H7 (cell line): ENCODE measurements around the gene OGA. TPM values are rescaled to one million over a fixed set of nuclear protein-coding genes. Genes with fewer than 3 reads are reported as not detected.
A peak's percentile ranks its signal among the peaks of the same experiment; 100 is the strongest.

Experiments
- DNase-seq: peaks from one replicate; pipeline ENCODE4 v3.0.0; 2012
- H3K27me3 ChIP-seq: 2 replicates; pipeline ENCODE4 v1.6.0; 2011; ENCODE audit warnings: mild to moderate bottlenecking, low read length; ENCODE audit not compliant: control insufficient read depth, insufficient read depth
- H3K36me3 ChIP-seq: replicated peaks from 2 replicates; pipeline ENCODE4 v1.5.1; 2011; ENCODE audit warnings: low read length; ENCODE audit not compliant: control insufficient read depth, insufficient read depth
- H3K4me3 ChIP-seq: 2 replicates; pipeline ENCODE4 v1.5.1; 2011; ENCODE audit warnings: low read depth, mild to moderate bottlenecking, control low read depth, low read length, moderate library complexity; ENCODE audit not compliant: insufficient read depth
- total RNA-seq: library from RNA; depleted of rRNA; stranded (reverse); fragments of >200 nt; shearing (Covaris generic); gene quantifications from 2 replicates; pipeline ENCODE4 v1.2.3, GENCODE V29; 2014; rRNA removed

The OGA gene
- total RNA-seq, result 56.3 and 96.7 TPM in 2 replicates

DNA sequence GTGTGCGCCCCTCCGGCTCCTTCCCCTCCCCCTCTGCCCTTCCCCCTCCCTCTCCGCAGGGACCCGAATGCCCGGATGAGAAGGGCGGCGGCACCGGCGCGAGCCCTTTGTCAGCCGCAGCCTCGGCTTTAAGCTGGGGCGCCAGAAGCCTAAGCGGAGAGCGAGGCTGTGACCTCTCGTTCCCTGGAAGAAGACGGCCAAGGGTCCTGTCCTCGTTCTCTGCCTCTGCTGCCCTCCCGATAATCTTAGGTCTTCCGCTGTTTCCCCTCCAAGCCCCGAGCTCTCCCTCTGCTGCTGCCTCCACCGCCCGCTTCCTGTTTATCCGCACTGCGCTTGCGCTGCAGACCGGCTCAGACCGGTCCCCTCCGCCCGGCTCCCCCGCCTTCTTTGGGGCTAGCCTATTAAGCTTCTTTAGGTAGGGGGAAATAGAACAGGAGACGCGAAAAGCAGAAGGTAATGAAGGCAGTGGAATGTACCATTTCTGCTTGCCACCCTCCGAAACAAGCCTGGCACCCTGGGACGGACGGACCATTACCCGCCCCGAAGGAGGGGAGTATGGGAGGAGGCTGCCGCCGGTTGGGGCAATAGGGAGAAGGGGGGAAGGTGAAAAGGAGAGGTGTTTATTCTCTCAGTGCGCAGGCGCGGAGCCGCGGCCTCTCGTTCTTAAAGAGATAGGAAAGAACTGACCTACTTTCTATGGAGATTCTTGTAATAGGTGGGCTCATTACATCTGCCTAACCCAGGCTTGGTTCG lies at the start of gene OGA:
Gene OGA, minus strand, starts transcription at position 326 of the 753 bp plus-strand sequence. CDS start 422 bp downstream, outside the sequence.
- no peaks in the 10 kb centered on the region for H3K36me3 ChIP-seq
- DNase-seq, result peak; percentile 97
- no peaks in the 10 kb centered on the region for H3K27me3 ChIP-seq

DNA sequence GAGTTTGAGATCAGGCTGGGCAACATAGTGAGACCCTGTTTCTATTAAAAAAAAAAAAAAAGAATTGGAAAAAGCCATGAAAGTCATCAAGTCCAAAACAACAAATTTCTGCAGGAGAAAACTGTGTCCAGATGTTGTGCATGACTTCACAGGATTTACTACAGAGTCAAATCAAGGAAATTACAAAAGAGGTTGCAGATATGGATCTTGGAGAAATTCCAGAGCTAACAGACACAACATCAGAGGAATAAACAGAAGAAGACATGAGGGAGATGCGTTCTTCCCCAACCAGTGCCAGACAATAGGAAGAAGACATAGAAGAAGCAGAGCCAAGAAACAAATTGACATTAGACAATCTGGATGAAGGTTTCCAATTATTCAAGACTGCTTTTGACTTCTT lies 49.7 kb upstream of the OGA start:
- Histone ChIP-seq H3K36me3 (no peaks in the 10 kb centered on the region), H3K4me3 (no peak overlapping the region), H3K27me3 (no peaks in the 10 kb centered on the region)
- DNase-seq, result no peak

More for the DNA sequence above, at the start of gene OGA:
- peak within 1 kb of the TSS; percentile 100 for H3K4me3 ChIP-seq

DNA sequence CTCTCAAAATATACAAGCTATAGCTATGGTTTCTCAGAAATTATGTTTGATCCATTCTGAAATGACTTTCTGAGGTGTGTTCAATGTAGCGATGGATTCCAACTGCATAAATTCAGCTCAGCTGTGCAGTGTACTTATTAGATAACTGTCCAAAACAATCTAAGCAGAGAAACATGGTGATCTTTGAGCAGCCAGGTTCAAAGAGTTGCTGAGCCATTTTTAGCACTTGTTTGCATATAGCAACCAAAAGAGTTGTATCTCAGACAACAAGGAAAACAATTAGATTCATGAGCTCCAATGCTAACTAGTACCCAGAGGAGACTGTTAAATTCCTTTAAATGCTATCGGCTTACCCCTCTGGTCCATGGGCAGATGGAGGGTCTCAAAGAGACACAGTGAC lies 41.3 kb upstream of the OGA start:
- Histone ChIP-seq H3K36me3 (no peaks in the 10 kb centered on the region), H3K27me3 (no peaks in the 10 kb centered on the region), H3K4me3 (no peak overlapping the region)
- DNase-seq, result no peak

DNA sequence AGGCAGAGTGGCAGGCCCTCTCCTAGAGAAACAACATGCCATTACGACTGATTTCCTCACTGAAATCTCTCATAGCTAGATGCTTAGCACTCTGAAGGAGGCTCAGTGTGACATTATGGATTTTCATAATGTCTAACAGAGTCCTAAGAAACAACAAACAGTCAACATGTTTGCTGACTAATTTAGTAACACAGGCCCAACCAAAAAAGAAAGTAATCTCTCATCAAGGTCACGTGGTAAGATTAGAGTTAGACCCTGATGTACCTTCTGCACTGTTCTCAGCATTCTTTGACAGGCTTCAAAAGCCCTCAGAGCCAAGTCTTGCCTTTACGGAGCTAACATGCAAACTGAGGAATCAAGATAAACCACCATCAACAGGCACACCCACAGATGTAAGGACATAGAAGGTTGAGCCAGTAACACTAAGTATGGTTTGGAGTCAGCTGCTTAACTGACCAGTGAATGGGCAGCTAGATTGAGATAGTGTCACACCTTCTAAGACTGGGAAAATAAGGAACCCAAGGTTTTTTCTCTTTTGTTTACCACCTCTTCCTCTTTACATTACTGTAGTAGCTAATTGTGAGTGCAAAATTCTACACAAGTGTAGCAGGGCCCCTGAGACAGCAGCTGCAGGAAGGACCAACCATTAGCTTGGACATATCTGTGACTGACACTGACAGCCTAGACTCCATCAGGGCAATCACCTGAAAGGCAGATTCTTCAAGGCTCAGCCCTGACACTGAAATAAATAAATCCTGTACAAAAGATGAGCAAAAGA lies 40.7 kb upstream of the OGA start:
- Histone ChIP-seq H3K36me3 (no peaks in the 10 kb centered on the region), H3K27me3 (no peaks in the 10 kb centered on the region), H3K4me3 (no peak overlapping the region)
- DNase-seq, result no peak

DNA sequence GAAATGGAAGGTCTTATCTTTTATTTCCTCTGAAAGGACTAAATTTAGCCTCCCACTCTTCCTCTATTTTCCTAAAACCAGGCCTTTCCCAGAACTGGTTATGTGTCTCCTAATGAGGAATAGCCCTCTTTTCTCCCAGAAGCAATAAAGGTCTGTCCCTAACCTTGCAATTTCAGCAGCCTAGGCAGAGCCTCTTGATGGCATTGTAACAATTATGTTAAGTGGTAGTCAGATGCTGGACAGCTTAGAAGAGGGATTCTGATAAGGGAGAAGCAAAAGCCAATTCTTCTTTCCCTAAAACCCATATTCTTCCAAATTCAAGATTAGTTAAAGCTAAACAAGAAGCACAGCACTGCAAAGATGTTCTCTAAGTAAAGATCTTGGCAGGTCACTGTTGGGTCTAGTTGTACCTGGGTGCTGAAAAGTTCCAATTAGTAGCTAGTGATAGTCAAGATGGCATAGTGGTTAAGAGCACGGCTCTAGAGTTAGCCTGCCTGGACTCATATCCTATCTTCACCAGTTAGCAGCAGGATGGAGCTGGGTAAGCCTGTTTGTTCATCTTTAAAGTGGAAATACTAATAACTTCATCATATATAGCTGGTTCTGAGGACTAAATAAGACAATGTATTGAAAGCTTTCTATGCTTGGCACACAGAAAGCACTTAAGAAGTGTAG lies 39.7 kb upstream of the OGA start:
- Histone ChIP-seq H3K36me3 (no peaks in the 10 kb centered on the region), H3K4me3 (no peak overlapping the region), H3K27me3 (no peaks in the 10 kb centered on the region)
- no peak for DNase-seq

DNA sequence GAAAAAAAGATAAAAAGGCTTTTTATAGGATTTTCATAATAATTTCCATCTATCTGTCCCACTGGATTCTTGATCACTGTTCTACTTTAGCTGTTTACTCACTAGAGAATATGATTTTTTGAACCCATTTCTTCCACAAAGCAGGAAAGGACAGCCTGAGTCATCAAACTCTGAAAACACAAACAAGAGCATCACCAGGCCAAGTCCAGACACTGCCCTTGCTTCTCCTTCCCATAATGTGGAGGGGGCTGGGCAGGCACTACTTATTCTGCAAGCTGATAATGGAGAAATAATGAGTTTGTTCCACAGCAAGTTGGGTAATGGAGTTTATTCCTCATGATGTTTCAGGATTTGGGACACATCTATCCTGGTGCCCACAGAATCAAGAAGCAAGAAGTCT lies 38.4 kb upstream of the OGA start:
- Histone ChIP-seq H3K4me3 (no peak overlapping the region), H3K36me3 (no peaks in the 10 kb centered on the region), H3K27me3 (no peaks in the 10 kb centered on the region)
- no peak for DNase-seq

DNA sequence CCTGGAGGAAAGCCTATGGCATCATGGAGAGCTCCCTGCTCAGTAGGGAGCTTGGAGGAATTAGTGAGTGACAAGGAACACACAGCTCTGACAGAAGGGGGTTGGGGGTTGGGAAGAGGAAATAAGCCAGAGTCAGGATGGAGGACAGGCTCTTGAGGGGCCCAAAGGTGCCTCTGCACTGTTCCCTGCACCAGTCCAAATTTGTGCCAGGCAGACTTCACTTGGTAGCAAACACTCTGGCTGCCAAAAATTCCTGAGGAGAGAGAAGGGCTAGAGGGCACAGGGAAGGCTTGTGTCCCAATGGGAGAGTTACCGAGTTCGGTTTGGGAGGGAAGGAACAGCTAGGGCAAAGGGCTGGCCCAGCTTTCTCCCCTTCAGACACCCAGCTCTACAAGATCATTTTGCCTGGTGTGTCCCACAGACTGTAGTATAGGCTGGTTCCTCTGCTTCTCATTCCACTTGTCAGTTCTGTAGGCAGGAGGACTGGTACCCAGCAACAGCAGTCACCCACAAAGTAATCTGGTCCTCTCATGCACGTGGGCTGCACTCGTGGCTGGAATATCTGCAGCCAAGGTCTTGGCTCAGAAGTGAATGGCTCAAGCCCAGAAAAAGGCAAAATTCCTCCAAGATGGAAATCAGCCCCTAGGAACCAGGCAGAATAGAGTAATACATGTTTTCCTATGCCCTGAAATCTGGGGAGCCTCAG lies 33.3 kb upstream of the OGA start:
- H3K4me3 ChIP-seq, result no peak overlapping the region
- DNase-seq, result no peak
- no peaks in the 10 kb centered on the region for H3K27me3 ChIP-seq
- no peaks in the 10 kb centered on the region for H3K36me3 ChIP-seq

DNA sequence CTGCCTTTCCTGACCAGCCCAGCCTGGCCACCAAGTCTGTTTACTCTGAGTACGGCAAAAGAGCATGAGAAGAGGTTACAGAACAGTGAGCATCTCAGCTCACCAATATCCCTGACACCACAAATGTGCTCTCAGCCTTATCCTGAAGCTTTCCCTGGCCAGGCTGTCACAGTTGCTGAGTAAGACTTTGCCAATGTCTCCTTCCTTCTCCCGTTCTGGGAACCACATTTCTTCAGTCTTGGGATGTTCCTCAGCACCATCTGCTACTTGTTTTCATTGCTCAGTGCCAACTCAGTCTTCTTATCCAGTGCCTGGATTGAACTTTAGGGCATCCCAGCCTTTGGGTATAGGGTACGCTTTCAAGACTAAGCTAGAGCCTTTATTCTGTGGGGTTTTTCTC lies 32.5 kb upstream of the OGA start:
- Histone ChIP-seq H3K36me3 (no peaks in the 10 kb centered on the region), H3K4me3 (no peak overlapping the region), H3K27me3 (no peaks in the 10 kb centered on the region)
- no peak for DNase-seq

DNA sequence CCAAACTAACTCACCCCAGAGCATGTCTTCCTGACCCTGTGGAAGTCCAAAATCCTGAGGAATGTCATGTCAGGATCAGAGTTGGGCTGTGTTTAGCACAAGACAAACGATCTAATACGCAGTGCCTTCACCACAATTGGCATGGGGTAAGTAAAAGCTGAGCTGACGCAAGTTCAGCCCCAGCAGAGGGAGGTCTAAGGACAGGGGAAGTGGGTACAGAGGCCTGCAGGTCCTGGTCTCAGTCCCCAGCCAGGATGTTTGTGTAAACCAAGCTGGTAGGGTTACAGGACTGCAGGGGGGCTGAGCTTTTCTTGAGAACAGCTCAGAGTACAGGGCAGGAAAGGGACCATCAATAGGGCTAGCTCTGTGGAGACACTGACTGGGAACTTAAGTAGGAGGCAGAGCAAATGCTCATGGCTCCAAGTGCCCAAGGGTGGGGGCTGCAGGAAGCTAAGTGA lies 30.7 kb upstream of the OGA start:
- DNase-seq, result peak; percentile 24
- Histone ChIP-seq H3K36me3 (no peaks in the 10 kb centered on the region), H3K4me3 (no peak overlapping the region), H3K27me3 (no peaks in the 10 kb centered on the region; the same call in 1 of the 2 replicates)

DNA sequence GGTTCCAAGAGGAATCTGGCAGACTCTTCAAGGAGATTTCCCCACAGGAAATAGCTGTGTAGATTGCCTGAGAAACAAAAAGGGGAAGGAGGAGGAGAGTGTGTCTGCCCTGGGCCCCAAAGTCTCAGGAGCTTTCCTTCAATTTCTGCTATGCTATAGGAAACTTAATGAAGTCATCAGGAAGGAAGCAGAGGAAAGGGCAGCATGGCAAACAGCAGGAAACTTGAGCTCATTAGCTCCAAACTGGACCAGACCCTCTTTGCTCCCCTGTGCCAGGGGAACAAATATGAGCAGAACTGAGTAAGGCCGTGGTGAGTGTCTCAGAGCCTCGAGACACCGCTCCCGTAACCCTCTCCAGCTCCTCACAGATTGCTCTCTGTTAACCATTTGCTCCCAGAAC lies 30.2 kb upstream of the OGA start:
- no peak for DNase-seq
- Histone ChIP-seq H3K4me3 (no peak overlapping the region), H3K36me3 (no peaks in the 10 kb centered on the region), H3K27me3 (no peaks in the 10 kb centered on the region; the same call in 1 of the 2 replicates)

DNA sequence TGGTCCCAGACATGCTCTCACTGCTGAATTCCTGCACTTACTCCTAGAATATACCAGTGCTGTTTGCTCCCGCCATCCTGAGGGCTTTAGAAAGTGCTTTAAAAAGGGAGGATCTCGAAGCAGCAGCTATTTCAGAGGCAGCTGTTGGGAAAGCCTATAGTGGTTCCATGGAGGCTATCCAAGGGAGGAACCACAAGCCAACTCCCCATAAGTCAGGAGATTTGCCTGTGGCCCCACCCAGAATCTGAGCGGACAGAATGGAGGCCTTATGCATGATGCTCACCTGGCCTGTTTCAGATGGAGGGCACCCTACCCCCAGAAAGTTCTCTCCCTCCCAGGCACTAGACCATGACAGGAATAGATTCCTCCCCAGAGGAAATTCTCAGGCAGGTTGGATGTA lies 27.6 kb upstream of the OGA start:
- no peak overlapping the region for H3K4me3 ChIP-seq
- H3K36me3 ChIP-seq, result no peaks in the 10 kb centered on the region
- peaks cover 19% of the 10 kb centered on the region for H3K27me3 ChIP-seq
- no peak for DNase-seq

DNA sequence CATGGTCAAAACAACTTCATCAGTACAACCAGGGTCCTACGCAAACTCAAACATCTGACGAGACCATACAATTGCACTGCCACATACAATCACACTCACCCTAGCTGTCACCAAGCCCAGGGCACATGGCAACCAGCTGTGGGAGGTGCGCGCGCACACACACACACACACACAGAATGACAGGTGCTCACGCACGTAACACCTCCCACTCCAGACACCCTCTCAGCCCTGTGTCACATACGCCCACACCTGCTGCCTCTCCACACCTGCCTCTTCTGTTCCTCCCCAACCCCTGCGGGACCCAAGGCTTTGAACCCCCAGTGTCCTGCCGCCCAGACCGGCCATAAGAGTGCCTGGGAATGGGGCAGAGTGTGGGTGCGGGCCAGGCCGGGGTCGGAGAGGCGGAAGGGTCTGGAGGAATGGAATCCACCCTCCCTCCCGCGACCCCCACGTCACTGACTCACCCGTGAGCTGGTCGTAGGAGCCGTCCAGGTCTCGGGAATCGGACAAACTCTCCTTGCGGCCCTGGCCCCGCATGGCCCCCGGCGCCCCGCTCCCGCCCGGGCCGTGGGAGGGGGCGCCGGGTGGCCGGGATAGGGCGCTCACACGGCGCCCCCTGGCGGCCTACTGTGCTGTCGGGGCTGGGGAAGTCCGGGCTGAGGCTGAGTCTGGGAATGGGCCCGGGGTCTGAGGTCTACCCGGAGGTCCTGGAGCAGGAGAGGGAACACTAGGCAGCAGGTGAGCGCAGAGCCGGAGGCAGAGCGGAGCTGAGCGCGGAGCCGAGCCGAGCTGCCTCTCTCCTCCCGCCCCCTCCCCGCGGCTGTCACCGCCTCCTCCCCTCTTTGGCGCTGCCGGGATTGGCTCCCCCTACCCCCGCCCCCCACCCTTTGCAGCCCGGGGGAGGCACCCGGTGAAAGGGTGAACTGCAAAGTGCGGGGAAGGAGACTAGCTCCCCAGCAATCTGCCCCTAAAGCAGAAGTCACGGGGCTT lies 25.1 kb upstream of the OGA start, which contains the start of gene KCNIP2:
Gene KCNIP2, minus strand, starts transcription at position 769 of the 990 bp plus-strand sequence. Its CDS starts 232 bp downstream, at position 537.
- peak within 1 kb of the TSS; percentile 55 for H3K4me3 ChIP-seq
- H3K27me3 ChIP-seq, result peaks cover 19% of the 10 kb centered on the region
- peak; percentile 97 for DNase-seq
- no peaks in the 10 kb centered on the region for H3K36me3 ChIP-seq

DNA sequence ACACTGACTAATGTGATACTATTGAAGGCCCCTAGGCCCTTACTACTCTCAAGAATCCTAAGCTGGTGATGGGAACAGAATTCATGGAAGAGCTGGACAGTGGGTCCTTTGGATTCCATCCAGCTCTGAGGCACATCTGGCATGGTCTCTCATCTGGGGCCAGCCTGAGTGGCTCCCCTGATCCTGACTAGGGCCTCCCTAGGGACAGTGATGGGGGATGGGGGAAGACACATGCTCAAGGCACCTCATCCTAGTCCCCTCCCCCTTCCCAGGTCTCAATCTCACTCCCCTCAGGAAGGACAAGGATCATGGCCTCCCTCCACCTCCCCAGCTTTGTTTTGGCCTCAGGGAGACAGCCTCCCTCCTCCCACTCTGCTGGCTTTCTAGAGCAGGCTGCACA lies 23.6 kb upstream of the OGA start:
- H3K36me3 ChIP-seq, result no peaks in the 10 kb centered on the region
- no peak overlapping the region for H3K4me3 ChIP-seq
- peaks cover 19% of the 10 kb centered on the region for H3K27me3 ChIP-seq
- peak; percentile 26 for DNase-seq
